Posterior cingulate gyrus (tissue), 11 donors: ENCODE results near the gene GCNA.
A peak's percentile ranks its signal among the peaks of the same experiment; 100 is the strongest.
"Not testable (repeated sequence)": the region's sequence is repeated elsewhere in the genome, so short reads cannot be mapped to it uniquely, and the experiment has no call there.

Experiments
- DNase-seq, 10 donors: peaks; one replicate each; pipeline versions ENCODE4 v3.0.0 to v3.0.0-alpha.2; 2020 to 2021; ENCODE audit warnings: mixed read lengths in 3 of 10
- intact Hi-C: fragments of 100-400 bp; cut with DNase I; formaldehyde crosslinking; loops from one replicate; pipeline ENCODE4 v1.15.1; 2023

The GCNA gene

GRCh38 chrX:71556036-71556435, 22.2 kb upstream of the GCNA start:
- no peak for DNase-seq
- intact Hi-C loops, result no loop called here

- intact Hi-C loops, result no loop called here
These were observed 19.3 kb upstream of the GCNA start for GRCh38 chrX:71558920-71559319.

DNA sequence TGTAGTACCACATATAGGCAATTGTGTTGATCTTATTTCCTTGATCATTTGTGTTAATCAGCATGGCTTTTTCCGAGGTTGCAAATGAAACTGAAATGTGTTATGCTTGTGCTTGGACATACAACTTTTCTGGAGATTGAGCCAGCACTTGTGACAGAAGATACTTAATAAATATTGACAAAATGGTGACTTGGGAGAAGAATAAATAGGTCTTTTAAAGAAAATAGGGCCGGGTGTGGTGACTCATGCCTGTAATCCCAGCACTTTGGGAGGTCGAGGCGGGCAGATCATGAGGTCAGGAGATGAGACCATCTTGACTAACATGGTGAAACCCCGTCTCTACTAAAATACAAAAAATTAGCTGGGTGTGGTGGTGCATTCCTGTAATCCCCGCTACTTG, 18.5 kb upstream of the GCNA start:
- DNase-seq, intact Hi-C loops: not testable (repeated sequence)

More at GRCh38 chrX:71558920-71559319, 19.3 kb upstream of the GCNA start:
- no peak for DNase-seq

GRCh38 chrX:71563921-71564320, 14.3 kb upstream of the GCNA start:
- intact Hi-C loops, result no loop called here
- no peak for DNase-seq

- no peak for DNase-seq
These were observed 12.7 kb upstream of the GCNA start for GRCh38 chrX:71565474-71566041.

GRCh38 chrX:71571390-71571789, 6.8 kb upstream of the GCNA start:
- peak in 1 of 10 donors; percentile 58 for DNase-seq
- intact Hi-C loops, result not testable (repeated sequence)

More at GRCh38 chrX:71565474-71566041, 12.7 kb upstream of the GCNA start:
- intact Hi-C loops, result no loop called here

DNA sequence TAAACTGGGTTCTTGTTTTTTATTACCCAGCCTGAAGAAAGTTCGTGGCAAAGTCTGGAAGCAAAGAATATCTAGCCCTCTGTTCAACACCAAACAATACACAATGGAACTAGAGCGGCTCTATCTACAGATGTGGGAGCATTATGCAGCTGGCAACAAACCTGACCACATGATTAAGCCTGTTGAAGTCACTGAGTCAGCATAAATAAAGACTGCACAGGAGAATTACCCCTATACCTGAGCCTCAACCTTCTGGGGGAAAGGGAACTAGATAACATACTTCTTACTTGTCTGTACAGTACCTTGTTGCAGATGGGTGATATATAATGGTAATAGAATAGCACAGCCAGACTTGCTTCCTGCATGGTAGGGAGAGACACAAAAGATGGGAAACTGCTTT, 4.6 kb upstream of the GCNA start:
- intact Hi-C loops, result no loop called here
- no peak for DNase-seq

DNA sequence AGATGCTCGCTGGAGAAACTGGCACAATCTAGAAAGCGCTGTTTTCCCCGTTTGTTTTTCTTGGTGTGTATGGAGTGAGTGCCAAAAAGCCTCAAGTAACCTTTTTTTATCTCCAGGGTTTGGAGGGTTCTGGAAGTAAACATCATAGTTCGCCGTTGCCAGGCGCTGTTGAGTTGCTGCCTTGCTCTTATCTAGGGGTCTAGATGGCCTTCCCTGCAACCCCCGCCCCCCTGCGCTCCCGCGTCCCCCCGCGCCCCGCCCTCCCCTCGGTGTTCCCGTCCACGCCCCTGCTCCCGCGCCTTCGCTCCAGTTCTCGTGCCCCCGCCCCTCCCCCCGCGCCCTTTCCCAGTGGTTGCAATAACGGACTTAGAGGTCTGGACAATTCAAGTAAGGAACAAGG, 555 bp upstream of the GCNA start:
- intact Hi-C loops, result no loop called here
- DNase-seq, result no peak

DNA sequence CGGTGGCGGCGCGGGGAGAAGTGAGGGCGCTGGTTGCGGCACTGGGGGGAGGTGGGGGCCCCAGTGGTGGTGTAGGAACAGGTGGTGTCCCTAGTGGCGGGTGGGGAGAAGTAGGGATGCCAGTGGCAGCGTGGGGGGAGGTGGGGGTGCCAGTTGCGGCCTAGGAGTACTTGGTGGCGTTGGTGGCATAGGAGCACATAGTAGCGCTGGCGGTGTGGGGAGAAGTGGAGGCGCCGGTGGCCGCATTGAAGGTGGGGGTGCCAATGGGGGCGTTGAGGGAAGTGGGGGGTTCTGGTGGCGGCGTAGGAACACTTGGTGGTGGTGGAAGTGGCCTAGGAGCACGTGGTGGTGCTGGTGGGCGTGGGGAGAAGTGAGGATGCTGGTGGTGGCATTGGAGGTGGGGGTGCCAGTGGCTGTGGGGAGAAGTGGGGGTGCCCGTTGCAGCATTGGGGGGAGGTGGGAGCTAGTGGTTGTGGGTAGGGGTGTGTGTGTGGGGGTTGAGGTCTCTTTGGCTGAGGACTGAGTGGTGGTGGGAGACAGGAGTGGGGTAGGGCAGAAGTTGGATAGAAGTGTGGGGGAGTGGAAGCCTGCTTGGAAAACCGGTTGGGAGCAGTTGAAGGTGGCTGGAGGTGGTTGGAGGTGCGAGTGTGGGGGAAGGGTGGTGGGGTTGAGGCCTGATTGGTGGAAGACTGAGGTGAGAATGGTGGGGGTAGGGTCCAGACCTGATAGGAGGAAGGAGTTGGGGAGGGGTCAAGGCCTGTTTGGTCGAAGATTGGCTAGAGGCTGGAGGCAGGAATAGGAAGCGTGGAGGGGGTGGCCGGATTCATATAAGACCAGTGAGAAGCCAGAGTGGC, 1.1 kb downstream of the GCNA start:
- DNase-seq, result peak in 1 of 10 donors; percentile 39
- intact Hi-C loops, result no loop called here

GRCh38 chrX:71579990-71580380, 1.7 kb downstream of the GCNA start:
- no peak for DNase-seq
- intact Hi-C loops, result no loop called here

DNA sequence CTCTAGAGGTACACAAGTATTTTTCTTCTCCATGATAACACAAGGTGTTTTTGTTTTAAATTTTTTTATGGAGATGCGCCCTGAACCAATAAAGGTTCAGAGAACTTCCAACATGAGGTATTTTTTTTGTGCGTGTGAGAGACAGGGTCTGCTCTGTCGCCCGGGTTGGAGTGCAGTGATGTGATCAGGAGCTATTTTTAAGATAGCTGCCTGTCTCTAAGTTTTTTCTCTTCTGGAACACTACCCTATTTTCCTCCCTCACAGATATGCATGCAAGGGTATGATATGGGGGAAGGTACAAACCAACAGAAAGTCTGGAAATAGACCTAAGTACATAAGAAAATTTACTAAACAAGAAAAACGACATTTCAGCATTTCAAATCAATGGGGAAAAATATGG, 3.0 kb downstream of the GCNA start:
- no peak for DNase-seq

GRCh38 chrX:71586929-71587328, 8.7 kb downstream of the GCNA start:
- DNase-seq, result no peak
- intact Hi-C loops, result no loop called here

More for the DNA sequence above, 3.0 kb downstream of the GCNA start:
- intact Hi-C loops, result no loop called here

- intact Hi-C loops, DNase-seq: not testable (repeated sequence)
These were observed 15.0 kb downstream of the GCNA start for GRCh38 chrX:71593210-71593609.

GRCh38 chrX:71599965-71600364, 21.7 kb downstream of the GCNA start:
- DNase-seq, result no peak
- intact Hi-C loops, result no loop called here

GRCh38 chrX:71603618-71604017, 25.4 kb downstream of the GCNA start:
- no peak for DNase-seq
- intact Hi-C loops, result no loop called here

DNA sequence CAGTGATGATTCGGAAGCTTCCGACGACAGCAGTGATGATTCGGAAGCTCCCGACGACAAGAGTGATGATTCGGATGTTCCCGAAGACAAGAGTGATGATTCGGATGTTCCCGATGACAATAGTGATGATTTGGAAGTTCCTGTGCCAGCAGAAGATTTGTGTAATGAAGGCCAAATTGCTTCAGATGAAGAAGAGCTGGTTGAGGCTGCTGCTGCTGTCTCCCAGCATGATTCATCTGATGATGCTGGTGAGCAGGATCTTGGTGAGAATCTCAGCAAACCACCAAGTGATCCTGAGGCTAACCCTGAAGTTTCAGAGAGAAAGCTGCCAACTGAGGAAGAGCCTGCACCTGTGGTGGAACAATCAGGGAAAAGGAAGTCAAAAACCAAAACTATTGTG, 25.9 kb downstream of the GCNA start:
- no peak for DNase-seq
- intact Hi-C loops, result no loop called here

GRCh38 chrX:71604796-71605568, 26.7 kb downstream of the GCNA start:
- DNase-seq, result no peak
- intact Hi-C loops, result no loop called here

GRCh38 chrX:71606536-71607216, 28.4 kb downstream of the GCNA start:
- no peak for DNase-seq
- intact Hi-C loops, result no loop called here

DNA sequence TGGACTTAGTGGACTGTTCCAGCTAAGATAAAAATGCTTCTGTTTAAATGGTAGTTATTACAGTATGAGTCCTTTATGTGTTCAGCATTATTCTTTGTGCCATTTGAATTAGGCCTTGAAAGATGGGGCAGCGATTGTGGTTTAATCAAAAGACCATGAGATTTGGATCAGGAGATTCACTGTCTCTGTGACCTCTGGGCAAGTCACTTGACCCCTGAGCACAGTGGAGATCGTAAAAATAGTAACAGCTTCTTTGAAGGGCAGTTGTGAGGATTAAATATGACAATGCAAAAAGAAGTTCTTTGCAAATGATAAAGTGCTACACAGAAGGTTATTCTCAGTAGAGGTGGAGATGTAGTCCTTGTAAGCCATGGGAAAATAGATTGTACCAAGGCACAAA, 29.3 kb downstream of the GCNA start:
- no peak for DNase-seq
- intact Hi-C loops, result no loop called here

DNA sequence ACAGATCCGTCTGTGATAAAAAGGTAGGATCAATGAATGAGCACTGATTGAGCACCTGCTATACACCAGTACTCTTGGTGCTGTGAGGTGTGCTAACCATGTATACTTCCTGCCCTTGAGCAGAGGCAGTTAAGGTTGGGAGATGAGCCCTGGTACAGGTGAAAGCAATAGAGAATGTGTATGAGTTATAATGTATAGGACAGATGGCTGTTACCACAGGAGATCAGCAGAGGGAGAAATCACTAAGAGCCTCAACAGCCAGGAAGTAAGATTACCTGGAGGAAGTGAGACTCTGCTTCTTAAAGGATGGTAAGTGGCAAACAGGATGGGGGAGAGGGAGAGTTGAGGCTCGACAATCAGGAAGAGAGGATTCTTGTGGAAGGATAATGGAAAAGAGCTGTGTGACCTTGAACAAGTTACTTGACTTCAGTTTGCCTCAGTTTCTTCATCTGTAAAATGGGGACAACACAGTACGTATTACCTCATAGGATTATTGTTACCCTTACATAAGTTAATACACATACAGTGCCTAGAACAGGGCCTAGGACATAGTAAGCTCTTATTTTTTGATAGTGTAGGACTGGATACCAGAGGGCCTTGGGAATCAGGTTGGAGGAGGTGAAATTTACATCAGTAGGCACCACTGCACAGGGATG, 31.0 kb downstream of the GCNA start:
- no peak for DNase-seq
- intact Hi-C loops, result no loop called here
